GM21360 (cell line): Measurements from ENCODE around the gene SLC25A15.
"Not testable (repeated sequence)": the region's sequence is repeated elsewhere in the genome, so short reads cannot be mapped to it uniquely, and the experiment has no call there.

Experiments used
- ATAC-seq: cut with Tn5 transposase; IDR thresholded peaks from one replicate; pipeline ENCODE4 v1.9.1; 2021; ENCODE audit warnings: mild to moderate bottlenecking, moderate library complexity; ENCODE audit not compliant: unreplicated experiment

Gene SLC25A15

DNA sequence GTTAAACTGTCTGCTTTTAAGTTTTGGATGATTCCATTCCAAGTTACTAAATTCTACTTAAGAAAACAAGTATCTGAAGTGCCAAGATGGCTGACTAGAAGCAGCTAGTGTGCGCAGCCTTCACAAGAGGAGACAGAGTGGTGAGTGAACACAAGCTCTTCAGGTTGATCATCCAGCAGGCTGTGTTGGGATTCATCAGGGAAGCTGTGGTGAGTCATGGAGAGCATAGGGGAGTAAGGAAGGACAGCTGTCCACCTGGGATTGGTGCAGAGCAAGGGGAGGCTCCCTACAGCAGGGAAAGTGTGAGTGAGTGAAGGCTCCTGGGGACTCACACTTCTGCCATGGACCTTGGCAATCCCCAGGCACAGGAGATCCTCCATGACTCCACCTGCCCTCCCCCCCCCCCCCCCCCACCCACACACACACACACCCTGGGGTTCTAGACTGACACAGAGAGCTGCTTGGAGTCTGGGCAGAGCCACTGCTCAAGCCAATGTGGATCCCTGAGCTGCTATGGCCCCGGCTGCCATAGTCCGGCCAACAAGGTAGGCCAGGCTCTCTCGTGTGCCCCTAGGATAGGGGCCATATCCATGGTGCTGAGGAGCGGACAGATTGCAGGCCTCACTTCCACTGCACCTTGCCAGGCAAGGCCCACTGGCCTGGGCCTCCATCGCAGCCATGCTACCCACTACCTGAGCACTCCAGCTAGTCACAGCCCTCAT, 23.5 kb downstream of the SLC25A15 start:
- no peak for ATAC-seq

DNA sequence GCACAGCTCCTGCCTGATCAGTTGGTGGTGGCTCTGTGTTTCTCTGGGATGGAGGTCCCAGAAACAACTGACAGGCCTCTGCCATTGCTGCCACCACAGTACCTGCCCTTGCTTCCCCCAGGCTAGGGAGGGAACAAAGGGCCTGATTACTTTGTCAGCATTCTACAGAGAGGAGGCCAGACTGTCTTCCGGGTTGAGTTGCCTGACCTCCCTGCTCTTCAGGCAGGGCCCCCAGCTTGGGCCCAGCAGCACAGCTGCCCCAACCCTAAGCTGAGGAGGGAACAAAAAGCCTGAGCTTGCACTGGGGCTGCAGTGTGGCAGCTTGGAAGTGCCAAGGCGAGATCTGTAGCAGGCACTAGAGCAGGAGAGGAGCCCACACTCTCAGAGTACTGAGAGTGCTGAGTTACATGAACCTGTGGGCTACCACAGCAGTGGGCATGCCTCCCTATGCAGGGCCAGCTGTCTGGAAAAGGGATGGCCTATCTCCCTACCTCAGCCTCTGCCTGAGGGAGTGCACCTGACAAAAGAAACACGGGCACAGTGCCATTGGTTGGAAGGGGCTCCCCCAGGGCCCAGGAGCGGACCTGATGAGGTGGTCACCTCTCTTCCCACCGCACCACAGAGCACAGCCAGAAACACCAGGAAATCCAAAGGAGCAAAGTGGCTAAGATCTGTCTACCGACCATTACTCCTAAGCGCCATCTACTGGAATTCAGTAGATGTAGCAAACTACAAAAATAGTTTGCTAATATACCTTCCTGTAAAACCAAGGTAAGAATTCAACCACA, 24.4 kb downstream of the SLC25A15 start:
- no peak for ATAC-seq

DNA sequence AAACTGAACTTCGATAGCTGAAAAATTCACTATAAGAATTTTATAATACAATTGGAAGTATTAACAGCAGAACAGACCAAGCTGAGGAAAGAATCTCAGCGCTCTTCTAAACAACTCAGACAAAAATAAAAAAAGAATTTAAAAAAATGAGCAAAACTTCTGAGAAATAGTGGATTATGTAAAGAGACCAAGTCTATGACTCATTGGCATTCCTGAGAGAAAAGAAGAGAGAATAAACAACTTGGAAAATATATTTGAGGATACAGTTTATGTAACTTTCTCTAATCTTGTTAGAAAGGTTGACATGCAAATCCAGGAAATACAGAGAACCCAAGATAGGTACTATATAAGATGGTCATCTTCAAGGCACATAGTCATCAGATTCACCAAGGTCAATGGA, 25.4 kb downstream of the SLC25A15 start:
- no peak for ATAC-seq

DNA sequence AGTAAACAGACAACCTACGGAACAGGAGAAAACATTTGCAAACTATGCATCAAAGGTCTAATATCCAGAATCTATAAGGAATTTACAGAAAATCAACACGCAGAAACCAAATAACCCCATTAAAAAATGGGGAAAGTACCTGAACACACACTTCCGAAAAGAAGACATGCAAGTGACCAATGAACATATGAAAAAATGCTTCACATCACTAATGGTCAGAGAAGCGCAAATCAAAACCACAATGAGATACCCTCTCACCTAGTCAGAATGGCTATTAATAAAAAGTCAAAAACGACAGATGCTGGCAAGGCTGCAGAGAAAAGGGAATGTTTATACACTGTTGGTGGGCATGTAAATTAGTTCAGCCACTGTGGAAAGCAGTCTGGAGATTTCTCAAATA, 29.5 kb downstream of the SLC25A15 start:
- ATAC-seq: no peak

DNA sequence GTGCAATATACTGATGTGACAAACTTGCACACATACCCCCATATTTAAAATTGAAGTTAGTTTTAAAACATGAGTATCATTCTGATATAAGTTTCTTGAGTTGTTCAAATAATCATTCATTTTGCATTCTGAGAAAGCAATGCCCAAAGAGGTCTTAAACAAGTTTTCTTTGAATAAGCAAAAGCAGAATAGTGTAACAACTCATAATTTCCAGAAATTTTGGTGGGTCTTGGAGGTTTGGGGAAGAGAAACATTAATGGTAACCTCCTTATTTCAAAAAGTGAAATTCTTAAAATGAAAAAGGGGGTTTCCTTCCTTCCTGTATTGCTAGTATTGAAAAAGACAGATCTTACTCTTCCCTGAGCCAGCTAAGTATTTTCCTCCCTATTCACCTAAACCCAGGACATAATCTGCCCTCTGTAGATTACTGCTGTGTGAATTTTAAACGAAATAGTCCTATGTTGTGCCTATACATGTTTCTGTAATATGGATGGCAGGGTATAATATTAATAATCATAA, 30.4 kb downstream of the SLC25A15 start:
- no peak for ATAC-seq

DNA sequence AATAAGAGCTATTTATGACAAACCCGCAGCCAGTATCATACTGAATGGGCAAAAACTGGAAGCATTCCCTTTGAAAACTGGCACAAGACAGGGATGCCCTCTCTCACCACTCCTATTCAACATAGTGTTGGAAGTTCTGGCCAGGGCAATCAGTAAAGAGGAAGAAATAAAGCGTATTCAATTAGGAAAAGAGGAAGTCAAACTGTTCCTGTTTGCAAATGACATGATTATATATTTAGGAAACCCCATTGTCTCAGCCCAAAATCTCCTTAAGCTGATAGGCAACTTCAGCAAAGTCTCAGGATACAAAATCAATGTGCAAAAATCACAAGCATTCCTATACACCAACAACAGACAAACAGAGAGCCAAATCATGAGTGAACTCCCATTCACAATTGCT, 50.3 kb downstream of the SLC25A15 start:
- ATAC-seq: not testable (repeated sequence)

DNA sequence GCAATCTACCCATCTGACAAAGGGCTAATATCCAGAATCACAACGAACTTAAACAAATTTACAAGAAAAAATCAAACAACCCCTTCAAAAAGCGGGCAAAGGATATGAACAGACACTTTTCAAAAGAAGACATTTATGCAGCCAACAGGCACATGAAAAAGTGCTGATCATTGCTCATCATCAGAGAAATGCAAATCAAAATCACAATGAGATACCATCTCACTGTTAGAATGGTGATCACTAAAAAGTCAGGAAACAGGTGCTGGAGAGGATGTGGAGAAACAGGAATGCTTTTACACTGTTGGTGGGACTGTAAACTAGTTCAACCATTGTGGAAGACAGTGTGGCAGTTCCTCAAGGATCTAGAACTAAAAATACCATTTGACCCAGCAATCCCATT, 51.5 kb downstream of the SLC25A15 start:
- not testable (repeated sequence) for ATAC-seq
